Mesendoderm (in vitro differentiated cells): ENCODE results near the gene MRAS.

Source experiments
- DNase-seq: peaks from one replicate; pipeline ENCODE4 v3.0.0; 2013
- H2AK5ac ChIP-seq: 2 replicates; pipeline ENCODE4 v1.6.1; 2013; ENCODE audit warnings: low read length, inconsistent platforms
- H2BK120ac ChIP-seq: 2 replicates; pipeline ENCODE4 v1.6.1; 2013; ENCODE audit warnings: low read depth, mild to moderate bottlenecking, low read length, moderate library complexity, mixed read lengths
- H2BK15ac ChIP-seq: replicated peaks from 2 replicates; pipeline ENCODE4 v1.6.1; 2013; ENCODE audit warnings: low read depth, mild to moderate bottlenecking, moderate library complexity
- H2BK5ac ChIP-seq: 2 replicates; pipeline ENCODE4 v1.6.1; 2013; ENCODE audit warnings: low read length, inconsistent platforms
- H3K18ac ChIP-seq: 2 replicates; pipeline ENCODE4 v1.6.1; 2013; ENCODE audit warnings: mild to moderate bottlenecking, low read length, mixed read lengths
- H3K23ac ChIP-seq: one replicate; pipeline ENCODE4 v1.6.1; 2013; ENCODE audit warnings: low read length
- H3K27ac ChIP-seq: 2 replicates; pipeline ENCODE4 v1.5.1; 2013; ENCODE audit warnings: low read depth, mild to moderate bottlenecking, inconsistent platforms, low read length, moderate library complexity
- H3K27me3 ChIP-seq: 2 replicates; pipeline ENCODE4 v1.6.1; 2013; ENCODE audit warnings: low read length, control low read depth, mild to moderate bottlenecking, inconsistent platforms; ENCODE audit not compliant: insufficient read depth, poor library complexity
- H3K36me3 ChIP-seq: 2 replicates; pipeline ENCODE4 v1.6.1; 2013; ENCODE audit warnings: low read length, inconsistent platforms; ENCODE audit not compliant: control insufficient read depth, insufficient read depth
- H3K4ac ChIP-seq: one replicate; pipeline ENCODE4 v1.6.1; 2013; ENCODE audit warnings: low read depth, mild to moderate bottlenecking, low read length, moderate library complexity
- H3K4me1 ChIP-seq: 2 replicates; pipeline ENCODE4 v1.6.1; 2013; ENCODE audit warnings: low read depth, low read length, inconsistent platforms; ENCODE audit not compliant: control insufficient read depth
- H3K4me2 ChIP-seq: 2 replicates; pipeline ENCODE4 v1.6.1; 2013; ENCODE audit warnings: low read length
- H3K4me3 ChIP-seq: 2 replicates; pipeline ENCODE4 v1.5.1; 2013; ENCODE audit warnings: mild to moderate bottlenecking, low read length
- H3K56ac ChIP-seq: one replicate; pipeline ENCODE4 v1.6.1; 2013; ENCODE audit warnings: low read length
- H3K79me1 ChIP-seq: 2 replicates; pipeline ENCODE4 v1.6.1; 2013; ENCODE audit warnings: low read length, inconsistent platforms
- H3K79me2 ChIP-seq: 2 replicates; pipeline ENCODE4 v1.6.1; 2013; ENCODE audit warnings: mild to moderate bottlenecking, low read length; ENCODE audit not compliant: control insufficient read depth, insufficient read depth
- H3K9ac ChIP-seq: 2 replicates; pipeline ENCODE4 v1.6.1; 2013; ENCODE audit warnings: low read length, inconsistent platforms
- H4K5ac ChIP-seq: one replicate; pipeline ENCODE4 v1.6.1; 2013; ENCODE audit warnings: low read length
- H4K8ac ChIP-seq: one replicate; pipeline ENCODE4 v1.6.1; 2013; ENCODE audit warnings: low read depth, mild to moderate bottlenecking, control low read depth, low read length, moderate library complexity
- WGBS: extraction: QIAGEN DNeasy Blood & Tissue Kit; methylation state at CpG from one replicate; pipeline ENCODE4 v1.1.7; 2013; ENCODE audit warnings: low lambda C conversion rate, missing lambda C conversion rate; ENCODE audit not compliant: insufficient coverage; ENCODE audit errors: extremely low coverage; 5-methylcytosine and 5-hydroxymethylcytosine counted together

Gene MRAS

DNA sequence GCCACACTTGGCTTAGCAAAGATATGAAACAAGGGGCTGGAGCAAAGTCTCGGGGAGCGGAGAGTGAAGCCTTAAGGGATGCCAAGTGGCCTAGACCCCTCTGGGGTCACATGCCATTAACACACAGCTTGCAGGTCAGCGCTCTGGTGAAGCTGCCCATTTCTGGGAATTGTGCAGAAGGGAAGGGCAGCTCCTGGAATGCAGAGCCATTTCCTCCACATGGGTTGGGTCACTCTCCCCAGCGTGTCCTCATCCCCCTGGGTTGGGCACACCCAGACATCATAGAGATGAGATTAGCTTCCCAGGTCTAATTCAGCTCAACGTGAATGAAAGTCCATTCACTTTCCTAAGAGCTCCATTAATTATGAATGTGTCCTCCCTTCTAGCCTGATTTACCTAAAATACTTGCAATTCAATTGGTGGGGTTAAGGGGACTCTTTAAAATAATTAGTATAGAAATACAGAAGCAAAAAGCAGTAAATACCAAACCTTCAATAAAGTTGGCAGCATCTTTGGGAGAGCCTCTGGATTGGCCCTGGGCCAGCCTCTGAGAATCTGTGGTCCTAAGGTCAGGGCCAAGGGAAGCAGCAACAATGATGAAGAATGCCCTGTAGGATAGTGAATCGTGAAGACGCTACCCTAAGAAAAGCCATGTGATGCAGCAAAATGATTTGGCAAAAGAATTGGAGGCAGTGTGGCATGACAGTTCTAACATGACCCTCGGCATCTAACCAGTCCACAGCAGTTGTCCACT lies 17.8 kb downstream of the MRAS start:
- Histone ChIP-seq H3K4me3 (no peak overlapping the region), H4K8ac (no peak overlapping the region), H3K36me3 (no peaks in the 10 kb centered on the region), H3K4me1 (no peaks in the 10 kb centered on the region), H3K27me3 (no peaks in the 10 kb centered on the region), H2BK5ac (no peak overlapping the region), H3K18ac (no peak overlapping the region), H2BK120ac (no peak overlapping the region), H3K23ac (no peak overlapping the region), H4K5ac (no peak overlapping the region), H3K79me2 (no peaks in the 10 kb centered on the region), H3K4ac (no peak overlapping the region), H3K56ac (no peak overlapping the region), H3K4me2 (no peak overlapping the region), H3K79me1 (no peaks in the 10 kb centered on the region), H3K9ac (no peak overlapping the region), H3K27ac (no peak overlapping the region), H2AK5ac (no peak overlapping the region), H2BK15ac (no peak overlapping the region)
- DNase-seq = no peak
- no CpG with 5 or more reads among the region's 8 CpGs for WGBS

DNA sequence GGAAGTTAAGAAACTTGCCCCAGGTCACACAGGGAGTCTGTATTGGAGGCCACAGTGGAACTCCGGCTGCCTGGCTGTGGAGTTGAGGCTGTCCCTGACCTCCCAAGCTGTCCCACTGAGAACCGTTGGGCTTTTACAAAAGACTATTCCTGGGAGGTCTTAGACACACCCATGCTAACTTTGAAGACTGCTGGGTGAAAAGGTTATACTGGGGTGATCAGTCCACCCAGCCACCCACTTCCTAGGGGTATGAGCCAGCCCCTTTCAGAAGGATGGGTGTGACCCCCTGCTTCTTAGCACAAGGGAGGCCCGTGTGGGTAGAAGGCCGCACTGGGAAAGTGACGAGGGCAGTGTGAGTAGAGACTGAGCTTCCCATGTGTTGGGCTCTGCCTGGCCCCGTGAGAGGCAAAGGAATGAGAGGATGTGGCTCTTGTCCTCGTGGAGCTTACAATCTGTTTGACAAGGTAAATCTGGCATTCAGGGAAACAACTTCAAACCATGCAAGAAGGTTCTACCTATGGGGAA lies 19.0 kb downstream of the MRAS start:
- H3K27ac ChIP-seq = no peak overlapping the region
- H3K36me3 ChIP-seq = no peaks in the 10 kb centered on the region
- H2BK120ac ChIP-seq = no peak overlapping the region
- no peak overlapping the region for H4K5ac ChIP-seq
- H3K56ac ChIP-seq = no peak overlapping the region
- no peak overlapping the region for H2AK5ac ChIP-seq
- no peak overlapping the region for H2BK15ac ChIP-seq
- no peaks in the 10 kb centered on the region for H3K79me1 ChIP-seq
- no peak for DNase-seq
- H4K8ac ChIP-seq = no peak overlapping the region
- no CpG with 5 or more reads among the region's 7 CpGs for WGBS
- no peak overlapping the region for H3K4me2 ChIP-seq
- no peaks in the 10 kb centered on the region for H3K4me1 ChIP-seq
- no peak overlapping the region for H3K4ac ChIP-seq
- H3K4me3 ChIP-seq = no peak overlapping the region
- H3K23ac ChIP-seq = no peak overlapping the region
- H3K27me3 ChIP-seq = no peaks in the 10 kb centered on the region
- H3K9ac ChIP-seq = no peak overlapping the region
- no peak overlapping the region for H2BK5ac ChIP-seq
- H3K79me2 ChIP-seq = no peaks in the 10 kb centered on the region
- H3K18ac ChIP-seq = no peak overlapping the region

DNA sequence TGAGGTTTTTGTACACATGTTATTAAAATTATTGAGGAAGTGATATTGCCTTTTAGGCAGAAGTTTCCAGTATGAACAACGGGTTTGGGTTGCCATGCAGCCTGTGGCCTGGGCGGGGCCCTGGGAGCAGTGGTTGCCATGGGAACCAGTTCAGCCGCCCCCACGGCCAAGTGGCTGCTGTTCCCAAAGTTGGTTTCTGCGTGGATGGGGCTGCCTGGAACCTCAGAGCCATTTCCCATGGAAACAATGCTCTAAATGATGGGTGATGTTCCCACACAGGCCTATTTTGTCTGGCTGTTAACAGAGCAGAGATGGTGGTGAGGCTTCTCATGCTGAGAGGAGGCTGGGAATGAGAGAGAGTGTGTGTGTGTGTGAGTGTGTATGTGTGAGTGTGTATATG lies 19.5 kb downstream of the MRAS start:
- Histone ChIP-seq H3K4ac (no peak overlapping the region), H3K23ac (no peak overlapping the region), H3K27me3 (no peaks in the 10 kb centered on the region), H3K4me3 (no peak overlapping the region), H3K4me1 (no peaks in the 10 kb centered on the region), H3K9ac (no peak overlapping the region), H2BK15ac (no peak overlapping the region), H3K79me2 (no peaks in the 10 kb centered on the region), H2BK120ac (no peak overlapping the region), H4K8ac (no peak overlapping the region), H3K18ac (no peak overlapping the region), H4K5ac (no peak overlapping the region), H3K27ac (no peak overlapping the region), H2BK5ac (no peak overlapping the region), H3K56ac (no peak overlapping the region), H3K4me2 (no peak overlapping the region), H3K79me1 (no peaks in the 10 kb centered on the region), H2AK5ac (no peak overlapping the region), H3K36me3 (no peaks in the 10 kb centered on the region)
- WGBS = no CpG with 5 or more reads among the region's 5 CpGs
- DNase-seq = no peak

DNA sequence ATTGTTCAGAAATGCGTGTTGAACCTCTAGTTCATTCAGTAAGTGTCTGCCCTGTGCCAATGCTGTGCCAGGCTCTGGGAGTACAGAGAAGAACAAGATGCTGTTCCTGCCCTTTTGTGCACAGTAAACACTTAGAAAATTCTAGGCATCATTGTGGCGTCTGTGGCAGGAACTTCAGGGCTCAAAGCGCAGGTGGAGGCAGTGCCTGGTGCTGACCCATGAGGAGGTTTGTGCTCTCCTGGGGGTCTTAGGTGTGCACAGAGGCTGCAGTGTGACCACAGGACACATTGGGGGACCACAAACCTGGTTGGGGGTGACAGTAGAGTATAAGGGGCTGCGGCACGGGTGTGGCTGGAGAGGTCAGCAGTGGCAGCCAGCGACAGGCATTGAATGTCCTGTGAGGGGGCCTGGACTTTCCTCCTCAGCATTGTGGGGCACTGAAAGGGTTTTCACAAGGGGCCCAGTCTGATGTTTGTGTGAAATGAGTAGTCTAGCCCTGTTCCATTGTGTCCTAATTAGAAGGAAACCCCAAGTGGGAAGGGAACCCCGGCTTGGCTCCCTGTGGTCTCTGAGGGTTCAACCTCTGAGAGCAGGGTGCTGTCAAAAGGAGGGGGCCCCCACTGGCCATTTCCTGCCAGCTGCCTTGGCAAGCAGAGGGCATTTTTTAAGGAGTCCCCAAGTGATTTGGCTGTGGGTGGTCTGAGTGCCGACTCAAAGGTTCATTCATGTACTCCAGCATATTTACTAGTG lies 20.9 kb downstream of the MRAS start:
- Histone ChIP-seq H3K79me2 (no peaks in the 10 kb centered on the region), H3K36me3 (no peaks in the 10 kb centered on the region), H3K79me1 (no peaks in the 10 kb centered on the region), H3K27me3 (no peaks in the 10 kb centered on the region), H3K9ac (no peak overlapping the region), H2BK15ac (no peak overlapping the region), H3K18ac (no peak overlapping the region), H2AK5ac (no peak overlapping the region), H3K4ac (no peak overlapping the region), H2BK5ac (no peak overlapping the region), H3K4me2 (no peak overlapping the region), H3K27ac (no peak overlapping the region), H3K23ac (no peak overlapping the region), H3K4me3 (no peak overlapping the region), H4K8ac (no peak overlapping the region), H3K56ac (no peak overlapping the region), H3K4me1 (no peaks in the 10 kb centered on the region), H2BK120ac (no peak overlapping the region), H4K5ac (no peak overlapping the region)
- no CpG with 5 or more reads among the region's 8 CpGs for WGBS
- DNase-seq = no peak

DNA sequence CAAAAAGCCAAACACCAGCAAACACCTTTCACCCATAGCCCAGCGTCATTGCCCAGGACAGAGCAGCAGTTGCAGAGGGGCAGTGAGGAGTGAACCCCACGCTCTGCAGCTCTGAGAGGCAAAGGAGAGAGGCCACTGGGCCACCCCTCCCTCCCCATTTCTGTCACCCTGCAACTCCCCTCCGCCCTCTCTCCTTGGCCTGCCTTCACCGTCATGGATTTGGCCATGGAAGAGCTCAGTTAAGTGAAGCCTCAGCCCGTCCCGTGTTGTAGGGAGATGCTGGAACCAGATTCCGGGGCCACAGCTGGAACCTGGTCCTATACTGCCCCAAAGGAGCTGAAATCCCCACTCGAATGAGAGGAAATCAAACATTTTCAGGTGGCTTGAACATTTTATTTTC lies 21.9 kb downstream of the MRAS start:
- H2BK5ac ChIP-seq = no peak overlapping the region
- H3K18ac ChIP-seq = no peak overlapping the region
- H4K5ac ChIP-seq = no peak overlapping the region
- H2BK15ac ChIP-seq = no peak overlapping the region
- no peak for DNase-seq
- H4K8ac ChIP-seq = no peak overlapping the region
- no peaks in the 10 kb centered on the region for H3K36me3 ChIP-seq
- H3K23ac ChIP-seq = no peak overlapping the region
- no peak overlapping the region for H3K4ac ChIP-seq
- H3K4me1 ChIP-seq = no peaks in the 10 kb centered on the region
- H3K79me1 ChIP-seq = no peaks in the 10 kb centered on the region
- H2BK120ac ChIP-seq = no peak overlapping the region
- WGBS = no CpG with 5 or more reads among the region's 8 CpGs
- H3K27me3 ChIP-seq = no peaks in the 10 kb centered on the region
- H3K27ac ChIP-seq = no peak overlapping the region
- H3K79me2 ChIP-seq = no peaks in the 10 kb centered on the region
- no peak overlapping the region for H3K4me3 ChIP-seq
- no peak overlapping the region for H3K4me2 ChIP-seq
- H2AK5ac ChIP-seq = no peak overlapping the region
- H3K9ac ChIP-seq = no peak overlapping the region
- no peak overlapping the region for H3K56ac ChIP-seq
